RWPE2 (cell line): ENCODE data around the gene LIPM.

ENCODE experiments used
- ATAC-seq: fragments of 200-7000 bp; cut with Tn5 transposase; 3 replicates; pipeline ENCODE4 v1.9.1; 2021; ENCODE audit warnings: low read depth
- DNase-seq: peaks from one replicate; pipeline ENCODE4 v3.0.0-alpha.2; 2020; ENCODE audit warnings: low spot score
- H3K27ac ChIP-seq: fragments of 450-650 bp; 2 replicates; pipeline ENCODE4 v1.5.1; 2017; ENCODE audit warnings: mild to moderate bottlenecking; ENCODE audit not compliant: poor library complexity, severe bottlenecking
- H3K27me3 ChIP-seq: fragments of 250-450 bp; sonication (Bioruptor Pico); 2 replicates; pipeline ENCODE4 v1.5.1; 2021; ENCODE audit warnings: mild to moderate bottlenecking, moderate library complexity; ENCODE audit not compliant: insufficient read depth, poor library complexity, severe bottlenecking
- H3K36me3 ChIP-seq: fragments of 250-450 bp; sonication (Bioruptor Pico); 2 replicates; pipeline ENCODE4 v1.5.1; 2020; ENCODE audit warnings: low read depth, mild to moderate bottlenecking, moderate library complexity
- H3K4me1 ChIP-seq: fragments of 250-450 bp; sonication (Bioruptor Pico); 2 replicates; pipeline ENCODE4 v1.5.1; 2021; ENCODE audit warnings: mild to moderate bottlenecking, moderate library complexity; ENCODE audit not compliant: insufficient read depth, poor library complexity, severe bottlenecking
- H3K4me3 ChIP-seq: fragments of 250-450 bp; sonication (Bioruptor Pico); 2 replicates; pipeline ENCODE4 v1.5.1; 2021; ENCODE audit warnings: mild to moderate bottlenecking, moderate library complexity; ENCODE audit not compliant: severe bottlenecking
- H3K9me3 ChIP-seq: fragments of 250-450 bp; sonication (Bioruptor Pico); 2 replicates; pipeline ENCODE4 v1.5.1; 2021; ENCODE audit warnings: mild to moderate bottlenecking, moderate library complexity; ENCODE audit not compliant: severe bottlenecking
- TF ChIP-seq, protein P1 (sequence below): fragments of 450-650 bp; IDR thresholded peaks from one replicate; pipeline ENCODE4 v1.5.1; 2017; ENCODE audit warnings: mild to moderate bottlenecking, moderate library complexity; ENCODE audit not compliant: poor library complexity, severe bottlenecking

LIPM gene

DNA sequence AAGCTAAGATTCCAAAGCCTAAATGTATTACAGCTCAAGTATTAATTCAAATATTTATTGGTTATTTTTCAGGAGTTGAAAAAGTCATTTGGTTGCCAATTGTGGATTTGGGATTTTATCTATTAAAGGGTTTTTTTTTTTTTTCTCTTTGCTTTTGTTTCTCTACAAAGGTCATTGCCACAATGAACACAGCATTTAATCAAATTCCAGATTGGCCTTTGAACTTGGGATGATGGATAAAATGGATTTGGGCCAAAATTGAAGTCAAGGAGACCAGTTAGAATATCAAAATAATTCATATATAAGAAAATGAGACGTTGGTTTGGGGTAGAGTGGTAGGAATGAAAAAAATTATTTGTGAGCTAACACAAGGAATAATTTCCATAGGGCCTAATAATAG is 33.1 kb upstream of the LIPM start:
- H3K27ac ChIP-seq = no peak overlapping the region
- H3K36me3 ChIP-seq = no peaks in the 10 kb centered on the region
- H3K4me3 ChIP-seq = no peak overlapping the region
- DNase-seq (no peak), ATAC-seq (no peak)
- no peaks in the 10 kb centered on the region for H3K4me1 ChIP-seq
- no peaks in the 10 kb centered on the region for H3K9me3 ChIP-seq
- TF ChIP-seq, protein P1, sequence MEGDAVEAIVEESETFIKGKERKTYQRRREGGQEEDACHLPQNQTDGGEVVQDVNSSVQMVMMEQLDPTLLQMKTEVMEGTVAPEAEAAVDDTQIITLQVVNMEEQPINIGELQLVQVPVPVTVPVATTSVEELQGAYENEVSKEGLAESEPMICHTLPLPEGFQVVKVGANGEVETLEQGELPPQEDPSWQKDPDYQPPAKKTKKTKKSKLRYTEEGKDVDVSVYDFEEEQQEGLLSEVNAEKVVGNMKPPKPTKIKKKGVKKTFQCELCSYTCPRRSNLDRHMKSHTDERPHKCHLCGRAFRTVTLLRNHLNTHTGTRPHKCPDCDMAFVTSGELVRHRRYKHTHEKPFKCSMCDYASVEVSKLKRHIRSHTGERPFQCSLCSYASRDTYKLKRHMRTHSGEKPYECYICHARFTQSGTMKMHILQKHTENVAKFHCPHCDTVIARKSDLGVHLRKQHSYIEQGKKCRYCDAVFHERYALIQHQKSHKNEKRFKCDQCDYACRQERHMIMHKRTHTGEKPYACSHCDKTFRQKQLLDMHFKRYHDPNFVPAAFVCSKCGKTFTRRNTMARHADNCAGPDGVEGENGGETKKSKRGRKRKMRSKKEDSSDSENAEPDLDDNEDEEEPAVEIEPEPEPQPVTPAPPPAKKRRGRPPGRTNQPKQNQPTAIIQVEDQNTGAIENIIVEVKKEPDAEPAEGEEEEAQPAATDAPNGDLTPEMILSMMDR = no peak
- H3K27me3 ChIP-seq = no peaks in the 10 kb centered on the region

DNA sequence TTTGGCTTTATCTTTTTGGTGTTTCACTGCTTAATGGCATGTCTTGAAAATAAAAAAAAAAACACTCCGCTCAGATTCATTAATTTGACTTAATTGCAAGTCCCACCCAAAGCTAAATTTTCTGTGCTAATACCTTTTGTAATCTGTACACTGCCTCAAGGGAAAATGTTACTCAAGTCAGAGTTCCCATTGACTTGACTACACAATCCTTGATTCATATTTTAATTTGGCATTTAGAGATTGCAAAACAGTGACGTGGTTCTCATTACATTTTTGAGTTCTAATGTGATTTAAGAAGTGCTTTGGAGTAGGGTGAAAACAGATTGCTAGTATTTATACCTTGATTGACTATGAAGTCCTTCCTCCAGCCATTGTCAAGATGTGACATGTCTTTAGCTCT is 21.3 kb upstream of the LIPM start:
- Histone ChIP-seq H3K4me1 (no peaks in the 10 kb centered on the region), H3K36me3 (no peaks in the 10 kb centered on the region), H3K27me3 (no peaks in the 10 kb centered on the region), H3K9me3 (no peaks in the 10 kb centered on the region), H3K27ac (no peak overlapping the region), H3K4me3 (no peak overlapping the region)
- TF ChIP-seq, protein P1 = no peak
- ATAC-seq (no peak), DNase-seq (no peak)

DNA sequence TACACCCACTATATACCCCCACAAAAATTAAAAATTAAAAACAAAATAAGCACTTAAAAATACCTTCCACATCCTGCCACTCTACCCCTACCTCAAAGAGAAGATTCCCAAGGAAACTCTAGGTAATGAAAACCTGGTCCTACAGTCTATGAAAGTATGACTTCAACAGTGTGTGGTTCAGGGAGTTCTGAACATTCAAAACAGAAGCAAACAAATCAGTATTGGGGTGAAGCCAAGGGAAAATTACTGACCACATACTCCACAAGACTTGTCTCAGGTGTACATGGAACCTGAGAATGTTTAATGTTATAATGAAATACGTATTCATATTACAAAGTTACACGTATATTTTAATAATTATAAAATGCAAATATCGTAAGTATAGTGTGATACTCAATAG is 20.3 kb upstream of the LIPM start:
- ATAC-seq (no peak), DNase-seq (no peak)
- Histone ChIP-seq H3K4me3 (no peak overlapping the region), H3K27ac (no peak overlapping the region), H3K4me1 (no peaks in the 10 kb centered on the region), H3K9me3 (no peaks in the 10 kb centered on the region), H3K27me3 (no peaks in the 10 kb centered on the region), H3K36me3 (no peaks in the 10 kb centered on the region)
- TF ChIP-seq, protein P1 = no peak

DNA sequence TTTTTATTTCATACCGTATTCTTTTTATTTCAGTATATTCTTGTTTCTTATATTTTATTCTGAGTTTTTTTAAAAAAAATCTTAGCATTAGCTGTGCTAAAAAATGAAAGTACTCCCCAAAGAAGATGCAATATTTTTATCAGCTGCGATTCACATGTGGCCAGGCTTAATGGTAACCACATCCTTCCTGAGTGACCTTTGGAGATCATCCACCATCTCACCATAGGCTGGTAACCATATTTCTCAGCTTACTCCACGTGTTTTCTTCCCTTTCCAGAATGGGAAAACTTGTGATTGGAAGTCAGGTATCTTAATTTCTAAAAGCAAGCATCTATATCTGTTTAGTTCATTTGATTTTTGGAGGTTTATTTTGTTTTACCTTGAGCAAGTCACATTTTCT is 18.8 kb upstream of the LIPM start:
- H3K4me1 ChIP-seq = no peaks in the 10 kb centered on the region
- no peaks in the 10 kb centered on the region for H3K9me3 ChIP-seq
- ATAC-seq = no peak
- DNase-seq = no peak
- H3K36me3 ChIP-seq = no peaks in the 10 kb centered on the region
- no peak overlapping the region for H3K4me3 ChIP-seq
- H3K27ac ChIP-seq = no peak overlapping the region
- TF ChIP-seq, protein P1 = no peak
- H3K27me3 ChIP-seq = no peaks in the 10 kb centered on the region

DNA sequence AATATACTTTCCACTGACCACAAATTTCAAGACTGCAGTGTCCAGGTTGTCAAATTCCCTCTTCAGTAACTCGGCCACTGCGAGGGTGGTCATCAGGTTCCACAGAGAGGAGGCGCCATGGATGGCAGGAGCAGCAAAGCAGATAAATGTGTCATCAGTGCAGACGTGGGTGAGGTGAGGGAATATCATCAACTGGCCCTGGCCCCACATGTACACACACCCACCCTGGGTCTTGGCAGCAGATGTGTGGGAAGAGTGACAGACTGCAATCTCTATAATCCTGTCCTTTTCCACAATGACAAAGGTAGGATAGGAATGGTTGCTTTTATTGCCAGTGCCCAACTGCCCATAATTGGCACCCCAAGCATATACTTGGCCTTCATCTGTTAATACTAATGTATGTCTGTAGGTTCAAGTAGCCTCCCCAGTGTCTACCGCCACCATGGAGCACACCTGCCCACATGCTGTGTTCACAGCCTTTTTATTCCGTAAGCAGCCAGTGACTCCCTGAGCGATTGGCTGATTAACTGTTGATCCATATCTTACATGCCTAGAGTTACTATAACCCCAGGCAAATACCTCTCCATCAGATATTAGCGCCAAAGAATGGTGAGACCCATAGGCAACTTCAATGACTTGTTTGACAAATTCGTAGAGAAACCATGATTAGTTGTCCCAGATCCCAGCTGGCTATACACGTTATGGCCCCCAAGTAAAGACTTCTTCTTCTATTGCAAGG is 16.3 kb upstream of the LIPM start:
- ATAC-seq (no peak), DNase-seq (no peak)
- no peaks in the 10 kb centered on the region for H3K36me3 ChIP-seq
- H3K9me3 ChIP-seq = no peaks in the 10 kb centered on the region
- H3K4me1 ChIP-seq = no peaks in the 10 kb centered on the region
- H3K4me3 ChIP-seq = no peak overlapping the region
- TF ChIP-seq, protein P1 = no peak
- no peak overlapping the region for H3K27ac ChIP-seq
- no peaks in the 10 kb centered on the region for H3K27me3 ChIP-seq
